GM12875 (cell line): ENCODE measurements around the gene RAD1.

Experiments
- H3K4me3 ChIP-seq: one replicate; pipeline ENCODE4 v1.5.1; 2011; ENCODE audit warnings: low read depth, low read length, control low read depth
- CTCF ChIP-seq: IDR thresholded peaks from 2 replicates; pipeline ENCODE4 v1.5.1; 2011; ENCODE audit warnings: low read depth, mild to moderate bottlenecking, control low read depth, inconsistent platforms, low read length, moderate library complexity, borderline replicate concordance; ENCODE audit not compliant: insufficient read depth

RAD1 gene

GRCh38 chr5:34899066-34899465 is 16.2 kb downstream of the RAD1 start:
- no peak for TF ChIP-seq CTCF
- no peak overlapping the region for H3K4me3 ChIP-seq

- H3K4me3 ChIP-seq: no peak overlapping the region
- peak; percentile 72 for TF ChIP-seq CTCF
Observed at GRCh38 chr5:34898258-34898895, 16.9 kb downstream of the RAD1 start.

- TF ChIP-seq CTCF: no peak
- no peak overlapping the region for H3K4me3 ChIP-seq
Observed at GRCh38 chr5:34897646-34898045, 17.7 kb downstream of the RAD1 start.

GRCh38 chr5:34895641-34896419 is 19.5 kb downstream of the RAD1 start:
- no peak for TF ChIP-seq CTCF
- H3K4me3 ChIP-seq: no peak overlapping the region

GRCh38 chr5:34894716-34895115 is 20.6 kb downstream of the RAD1 start:
- TF ChIP-seq CTCF: no peak
- H3K4me3 ChIP-seq: no peak overlapping the region

GRCh38 chr5:34892414-34892813 is 22.9 kb downstream of the RAD1 start:
- H3K4me3 ChIP-seq: no peak overlapping the region
- TF ChIP-seq CTCF: no peak

- TF ChIP-seq CTCF: no peak
- H3K4me3 ChIP-seq: no peak overlapping the region
Observed at GRCh38 chr5:34891981-34892380, 23.3 kb downstream of the RAD1 start.
